Endodermal cell (in vitro differentiated cells): Measurements from ENCODE around the gene PLCL2. TPM values are rescaled to one million over a fixed set of nuclear protein-coding genes. Genes with fewer than 3 reads are reported as not detected.
A peak's percentile ranks its signal among the peaks of the same experiment; 100 is the strongest.

Source experiments
- DNase-seq: peaks from one replicate; pipeline ENCODE4 v3.0.0-alpha.2; 2017
- H3K27ac ChIP-seq: 2 replicates; pipeline ENCODE4 v1.5.1; 2013; ENCODE audit warnings: mild to moderate bottlenecking, low read depth, low read length, moderate library complexity
- H3K27me3 ChIP-seq: 2 replicates; pipeline ENCODE4 v1.6.1; 2013; ENCODE audit warnings: mild to moderate bottlenecking, low read length, moderate library complexity; ENCODE audit not compliant: insufficient read depth, control insufficient read depth, poor library complexity, severe bottlenecking
- H3K36me3 ChIP-seq: 2 replicates; pipeline ENCODE4 v1.7.0; 2013; ENCODE audit warnings: mild to moderate bottlenecking, low read length, moderate library complexity; ENCODE audit not compliant: control insufficient read depth, insufficient read depth
- H3K4me1 ChIP-seq: one replicate; pipeline ENCODE4 v1.7.0; 2013; ENCODE audit warnings: low read length; ENCODE audit not compliant: control insufficient read depth, insufficient read depth
- H3K4me3 ChIP-seq: 2 replicates; pipeline ENCODE4 v1.5.1; 2013; ENCODE audit warnings: mild to moderate bottlenecking, low read length, moderate library complexity
- H3K9ac ChIP-seq: 2 replicates; pipeline ENCODE4 v1.6.1; 2013; ENCODE audit warnings: mild to moderate bottlenecking, low read length, moderate library complexity; ENCODE audit not compliant: poor library complexity, severe bottlenecking; ENCODE audit errors: extremely low read depth
- H3K9me3 ChIP-seq: 2 replicates; pipeline ENCODE4 v1.6.1; 2013; ENCODE audit warnings: mild to moderate bottlenecking, low read length, moderate library complexity; ENCODE audit not compliant: control insufficient read depth
- H3K27ac Mint-ChIP-seq: 2 replicates; pipeline ENCODE4 v1.8.0; 2020; ENCODE audit warnings: mixed read lengths
- H3K27me3 Mint-ChIP-seq: 2 replicates; pipeline ENCODE4 v1.8.0; 2021; ENCODE audit warnings: mild to moderate bottlenecking, mixed read lengths; ENCODE audit not compliant: insufficient read depth
- H3K36me3 Mint-ChIP-seq: 2 replicates; pipeline ENCODE4 v1.8.0; 2020; ENCODE audit warnings: low read depth, mixed read lengths
- H3K4me1 Mint-ChIP-seq: 2 replicates; pipeline ENCODE4 v1.8.0; 2020; ENCODE audit warnings: mixed read lengths
- H3K4me3 Mint-ChIP-seq: 2 replicates; pipeline ENCODE4 v1.8.0; 2020; ENCODE audit warnings: mild to moderate bottlenecking, moderate library complexity, mixed read lengths
- H3K9me3 Mint-ChIP-seq: 2 replicates; pipeline ENCODE4 v1.8.0; 2020; ENCODE audit warnings: mild to moderate bottlenecking, mixed read lengths
- WGBS, 2 experiments: methylation state at CpG; one replicate each; pipeline versions ENCODE4 v1.1.5 to v1.1.7; 2013; ENCODE audit warnings: missing lambda C conversion rate in 2 of 2, mixed read lengths in 1 of 2; ENCODE audit not compliant: insufficient coverage in 1 of 2, insufficient read length in 1 of 2; 5-methylcytosine and 5-hydroxymethylcytosine counted together
- total RNA-seq, 2 donors: library from RNA; stranded (reverse); fragmentation: NEBNext Ultra II Directional in 1 of 2; extraction: Animal tissue kit (Norgen Biotek cat#: 25700) in 1 of 2; gene quantifications; 2 replicates in 1 of 2; 3 replicates in 1 of 2; pipeline ENCODE4 v1.2.1, GENCODE V29; 2021
- TF ChIP-seq, protein P1 (sequence below): fragments of 200-600 bp; sonication (generic); conservative IDR thresholded peaks from 2 replicates; pipeline ENCODE4 v1.5.0; 2021; ENCODE audit warnings: antibody characterized with exemption, mild to moderate bottlenecking

The PLCL2 gene
- total RNA-seq, 2 donors from 2014 or later = 4.2 to 6.9 TPM

DNA sequence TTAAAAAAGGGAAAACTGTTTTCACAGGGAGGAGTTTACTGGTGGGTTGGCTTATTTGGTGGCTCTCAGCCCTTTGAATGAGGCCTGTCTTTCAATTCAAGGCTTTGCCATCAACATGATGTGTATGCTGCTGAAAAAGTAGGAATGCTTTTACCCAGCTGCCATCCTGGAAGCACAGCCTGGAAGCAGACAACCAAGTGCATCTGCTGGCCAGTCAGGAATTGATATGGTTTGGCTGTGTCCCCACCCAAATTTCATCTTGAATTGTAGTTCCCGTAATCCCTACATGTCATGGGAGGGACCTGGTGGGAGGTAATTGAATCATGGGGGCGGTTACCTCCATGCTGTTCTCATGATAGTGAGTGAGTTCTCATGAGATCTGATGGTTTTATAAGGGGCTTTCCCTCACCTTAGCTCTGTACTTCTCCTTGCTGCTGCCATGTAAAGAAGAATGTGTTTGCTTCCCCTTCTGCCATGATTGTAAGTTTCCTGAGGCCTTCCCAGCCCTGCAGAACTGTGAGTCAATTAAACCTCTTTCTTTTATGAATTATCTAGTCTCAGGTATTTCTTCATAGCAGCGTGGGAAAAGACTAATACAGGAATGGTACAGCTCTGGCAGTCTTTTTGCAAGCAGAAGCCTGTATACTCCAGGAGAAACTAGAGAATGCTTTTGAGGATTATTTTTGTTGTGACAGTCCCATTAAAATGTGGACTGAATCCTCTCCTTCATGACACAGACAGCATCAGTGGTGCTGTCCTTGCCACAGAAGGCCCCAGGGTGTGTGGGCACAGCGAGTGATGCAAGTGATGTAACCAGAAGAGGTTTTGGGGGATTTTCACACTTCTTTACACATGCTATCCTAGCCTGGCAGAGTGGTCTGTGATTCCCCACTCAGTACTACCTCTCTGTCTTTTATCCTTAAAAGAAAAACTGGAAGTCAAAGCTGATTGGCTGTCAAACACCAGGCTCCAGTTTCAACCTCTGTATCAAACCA lies 20.0 kb downstream of the PLCL2 start:
- no peak for DNase-seq
- no peak overlapping the region for H3K4me3 Mint-ChIP-seq
- peaks cover 18% of the 10 kb centered on the region for H3K4me1 Mint-ChIP-seq
- Histone ChIP-seq H3K9me3 (no peaks in the 10 kb centered on the region), H3K27ac (no peak overlapping the region), H3K4me3 (no peak overlapping the region), H3K9ac (no peak overlapping the region), H3K36me3 (no peaks in the 10 kb centered on the region), H3K4me1 (no peaks in the 10 kb centered on the region), H3K27me3 (no peaks in the 10 kb centered on the region)
- no peaks in the 10 kb centered on the region for H3K36me3 Mint-ChIP-seq
- TF ChIP-seq, protein P1, sequence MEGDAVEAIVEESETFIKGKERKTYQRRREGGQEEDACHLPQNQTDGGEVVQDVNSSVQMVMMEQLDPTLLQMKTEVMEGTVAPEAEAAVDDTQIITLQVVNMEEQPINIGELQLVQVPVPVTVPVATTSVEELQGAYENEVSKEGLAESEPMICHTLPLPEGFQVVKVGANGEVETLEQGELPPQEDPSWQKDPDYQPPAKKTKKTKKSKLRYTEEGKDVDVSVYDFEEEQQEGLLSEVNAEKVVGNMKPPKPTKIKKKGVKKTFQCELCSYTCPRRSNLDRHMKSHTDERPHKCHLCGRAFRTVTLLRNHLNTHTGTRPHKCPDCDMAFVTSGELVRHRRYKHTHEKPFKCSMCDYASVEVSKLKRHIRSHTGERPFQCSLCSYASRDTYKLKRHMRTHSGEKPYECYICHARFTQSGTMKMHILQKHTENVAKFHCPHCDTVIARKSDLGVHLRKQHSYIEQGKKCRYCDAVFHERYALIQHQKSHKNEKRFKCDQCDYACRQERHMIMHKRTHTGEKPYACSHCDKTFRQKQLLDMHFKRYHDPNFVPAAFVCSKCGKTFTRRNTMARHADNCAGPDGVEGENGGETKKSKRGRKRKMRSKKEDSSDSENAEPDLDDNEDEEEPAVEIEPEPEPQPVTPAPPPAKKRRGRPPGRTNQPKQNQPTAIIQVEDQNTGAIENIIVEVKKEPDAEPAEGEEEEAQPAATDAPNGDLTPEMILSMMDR = no peak
- H3K9me3 Mint-ChIP-seq = no peaks in the 10 kb centered on the region
- H3K27ac Mint-ChIP-seq = peak overlapping the region; percentile 18
- H3K27me3 Mint-ChIP-seq = peaks cover 6% of the 10 kb centered on the region
- WGBS, 2 experiments = 89% methylated on average over 4 of the region's 4 CpGs; no CpG with 5 or more reads in 1 of the 2 experiments

DNA sequence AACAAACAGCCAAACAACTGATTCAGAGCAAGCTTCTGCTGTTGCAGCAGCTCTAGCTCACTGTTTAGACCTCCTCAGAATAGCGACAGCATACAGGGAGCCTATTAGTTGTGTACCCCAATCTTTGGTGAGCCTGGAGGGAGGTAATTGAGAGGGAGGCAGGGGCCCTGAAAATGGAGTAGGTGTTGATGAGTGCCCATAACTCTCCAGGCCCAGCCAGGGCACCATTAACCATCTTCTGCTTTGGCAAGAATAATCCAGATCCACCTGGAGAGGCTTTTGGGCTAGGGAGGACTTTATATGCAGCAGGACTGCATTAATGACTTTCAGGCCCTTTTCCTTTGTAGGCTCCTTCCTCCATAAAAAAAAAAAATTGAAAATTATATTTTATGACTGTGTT lies 20.9 kb downstream of the PLCL2 start:
- H3K36me3 Mint-ChIP-seq = no peaks in the 10 kb centered on the region
- no peaks in the 10 kb centered on the region for H3K27me3 ChIP-seq
- no peaks in the 10 kb centered on the region for H3K9me3 ChIP-seq
- H3K9ac ChIP-seq = no peak overlapping the region
- DNase-seq = no peak
- peaks cover 13% of the 10 kb centered on the region for H3K4me1 Mint-ChIP-seq
- H3K27ac ChIP-seq = no peak overlapping the region
- H3K9me3 Mint-ChIP-seq = no peaks in the 10 kb centered on the region
- H3K27ac Mint-ChIP-seq = no peak overlapping the region
- H3K36me3 ChIP-seq = no peaks in the 10 kb centered on the region
- 83 to 95% methylated on average over 1 of the region's 1 CpG for WGBS, 2 experiments
- peaks cover 6% of the 10 kb centered on the region for H3K27me3 Mint-ChIP-seq
- no peaks in the 10 kb centered on the region for H3K4me1 ChIP-seq
- no peak overlapping the region for H3K4me3 Mint-ChIP-seq
- TF ChIP-seq, protein P1 = no peak
- H3K4me3 ChIP-seq = no peak overlapping the region

DNA sequence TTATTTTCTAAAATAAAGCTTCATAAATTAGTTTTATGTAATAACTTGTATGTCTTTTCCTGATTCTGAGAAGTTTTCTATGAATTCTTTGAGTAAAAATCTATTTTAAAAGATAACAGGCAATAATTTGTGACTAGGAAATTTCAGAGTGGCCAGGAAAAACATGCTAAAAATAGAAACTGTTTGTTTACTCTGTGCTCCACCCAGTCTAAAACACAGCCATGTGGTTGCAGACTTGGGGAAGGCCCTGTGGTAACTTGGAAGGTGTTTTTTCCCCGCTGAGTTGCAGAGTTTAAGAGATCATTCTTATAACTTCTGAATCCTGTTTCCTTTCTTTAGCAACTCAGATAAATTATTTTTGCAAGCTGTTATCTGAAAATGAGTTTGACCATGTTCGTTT lies 21.9 kb downstream of the PLCL2 start:
- WGBS, 2 experiments = 71% methylated on average over 1 of the region's 2 CpGs; no CpG with 5 or more reads in 1 of the 2 experiments
- no peaks in the 10 kb centered on the region for H3K36me3 Mint-ChIP-seq
- H3K4me3 Mint-ChIP-seq = no peak overlapping the region
- DNase-seq = no peak
- Histone ChIP-seq H3K27me3 (no peaks in the 10 kb centered on the region), H3K27ac (no peak overlapping the region), H3K4me3 (no peak overlapping the region), H3K4me1 (no peaks in the 10 kb centered on the region), H3K36me3 (no peaks in the 10 kb centered on the region), H3K9ac (no peak overlapping the region), H3K9me3 (no peaks in the 10 kb centered on the region)
- TF ChIP-seq, protein P1 = no peak
- H3K27ac Mint-ChIP-seq = no peak overlapping the region
- peaks cover 8% of the 10 kb centered on the region for H3K4me1 Mint-ChIP-seq
- no peaks in the 10 kb centered on the region for H3K9me3 Mint-ChIP-seq
- peaks cover 4% of the 10 kb centered on the region for H3K27me3 Mint-ChIP-seq
